ENCODE data around the gene CCL7. TPM values are rescaled to one million over a fixed set of nuclear protein-coding genes. Genes with fewer than 3 reads are reported as not detected.

The CCL7 gene
- total RNA-seq, 1 donor from 2014 or later: not detected

- no peaks in the 10 kb centered on the region for H3K4me1 Mint-ChIP-seq (ENCODE audit: low read depth, unreplicated experiment)
- TF ChIP-seq CTCF (IDR thresholded peaks at IDR 0.05; ENCODE audit: insufficient read depth, low read depth, low read length) (no peak), EZH2 (IDR thresholded peaks at IDR 0.05; ENCODE audit: insufficient read depth, low read length) (no peak)
- Histone ChIP-seq H4K20me1 (ENCODE audit: insufficient read depth, low read length) (no peaks in the 10 kb centered on the region), H3K9ac (ENCODE audit: low read length) (no peak overlapping the region), H3K9me3 (ENCODE audit: insufficient read depth, low read depth, low read length) (no peaks in the 10 kb centered on the region), H3K4me3 (ENCODE audit: insufficient read depth, low read depth, low read length) (no peak overlapping the region), H3K27ac (ENCODE audit: low read depth, low read length) (no peak overlapping the region), H3K4me1 (ENCODE audit: insufficient read depth, low read length) (peaks cover 6% of the 10 kb centered on the region), H3K79me2 (ENCODE audit: insufficient read depth, low read length) (no peaks in the 10 kb centered on the region), H2AFZ (ENCODE audit: low read depth, low read length) (no peak overlapping the region), H3K27me3 (ENCODE audit: insufficient read depth, low read length) (peaks cover 6% of the 10 kb centered on the region), H3K4me2 (ENCODE audit: low read length) (no peak overlapping the region), H3K36me3 (ENCODE audit: insufficient read depth, low read length) (no peaks in the 10 kb centered on the region)
- no peak overlapping the region for H3K27ac Mint-ChIP-seq (ENCODE audit: unreplicated experiment)
- H3K4me3 Mint-ChIP-seq (ENCODE audit: unreplicated experiment): no peak overlapping the region
- no peaks in the 10 kb centered on the region for H3K36me3 Mint-ChIP-seq (ENCODE audit: low read depth, unreplicated experiment)
- no peaks in the 10 kb centered on the region for H3K9me3 Mint-ChIP-seq (ENCODE audit: unreplicated experiment)
- DNase-seq (ENCODE audit: low read depth) (no peak), FAIRE-seq (no peak)
- peaks cover 17% of the 10 kb centered on the region for H3K27me3 Mint-ChIP-seq (ENCODE audit: low read depth, unreplicated experiment)
These were observed 38.4 kb downstream of the CCL7 start for GRCh38 chr17:34308371-34308770.

- no peak overlapping the region for H2AFZ ChIP-seq (ENCODE audit: low read depth, low read length)
- H3K4me1 ChIP-seq (ENCODE audit: insufficient read depth, low read length): peaks cover 1% of the 10 kb centered on the region
- H3K4me1 Mint-ChIP-seq (ENCODE audit: low read depth, unreplicated experiment): no peaks in the 10 kb centered on the region
- no peaks in the 10 kb centered on the region for H3K79me2 ChIP-seq (ENCODE audit: insufficient read depth, low read length)
- no peaks in the 10 kb centered on the region for H3K36me3 Mint-ChIP-seq (ENCODE audit: low read depth, unreplicated experiment)
- no peak overlapping the region for H3K27ac ChIP-seq (ENCODE audit: low read depth, low read length)
- H3K27ac Mint-ChIP-seq (ENCODE audit: unreplicated experiment): no peak overlapping the region
- no peaks in the 10 kb centered on the region for H3K9me3 ChIP-seq (ENCODE audit: insufficient read depth, low read depth, low read length)
- peaks cover 20% of the 10 kb centered on the region for H3K27me3 Mint-ChIP-seq (ENCODE audit: low read depth, unreplicated experiment)
- no peak for DNase-seq (ENCODE audit: low read depth)
- no peak overlapping the region for H3K4me3 Mint-ChIP-seq (ENCODE audit: unreplicated experiment)
- no peaks in the 10 kb centered on the region for H3K36me3 ChIP-seq (ENCODE audit: insufficient read depth, low read length)
- no peaks in the 10 kb centered on the region for H4K20me1 ChIP-seq (ENCODE audit: insufficient read depth, low read length)
- H3K27me3 ChIP-seq (ENCODE audit: insufficient read depth, low read length): peaks cover 6% of the 10 kb centered on the region
- FAIRE-seq: no peak
- no peak overlapping the region for H3K4me3 ChIP-seq (ENCODE audit: insufficient read depth, low read depth, low read length)
- no peak overlapping the region for H3K9ac ChIP-seq (ENCODE audit: low read length)
- no peaks in the 10 kb centered on the region for H3K9me3 Mint-ChIP-seq (ENCODE audit: unreplicated experiment)
- TF ChIP-seq EZH2 (IDR thresholded peaks at IDR 0.05; ENCODE audit: insufficient read depth, low read length) (no peak), CTCF (IDR thresholded peaks at IDR 0.05; ENCODE audit: insufficient read depth, low read depth, low read length) (no peak)
- H3K4me2 ChIP-seq (ENCODE audit: low read length): no peak overlapping the region
These were observed 41.3 kb downstream of the CCL7 start for GRCh38 chr17:34311291-34311690.

GRCh38 chr17:34312080-34312479 is 42.1 kb downstream of the CCL7 start:
- Histone ChIP-seq H4K20me1 (ENCODE audit: insufficient read depth, low read length) (no peaks in the 10 kb centered on the region), H3K9ac (ENCODE audit: low read length) (no peak overlapping the region), H3K27me3 (ENCODE audit: insufficient read depth, low read length) (peaks cover 6% of the 10 kb centered on the region), H3K27ac (ENCODE audit: low read depth, low read length) (no peak overlapping the region), H3K4me3 (ENCODE audit: insufficient read depth, low read depth, low read length) (no peak overlapping the region), H3K36me3 (ENCODE audit: insufficient read depth, low read length) (no peaks in the 10 kb centered on the region), H3K4me1 (ENCODE audit: insufficient read depth, low read length) (no peaks in the 10 kb centered on the region), H3K4me2 (ENCODE audit: low read length) (no peak overlapping the region), H3K79me2 (ENCODE audit: insufficient read depth, low read length) (no peaks in the 10 kb centered on the region), H3K9me3 (ENCODE audit: insufficient read depth, low read depth, low read length) (no peaks in the 10 kb centered on the region), H2AFZ (ENCODE audit: low read depth, low read length) (no peak overlapping the region)
- no peak for TF ChIP-seq EZH2 (IDR thresholded peaks at IDR 0.05; ENCODE audit: insufficient read depth, low read length)
- no peak for TF ChIP-seq CTCF (IDR thresholded peaks at IDR 0.05; ENCODE audit: insufficient read depth, low read depth, low read length)
- Mint-ChIP-seq H3K27me3 (ENCODE audit: low read depth, unreplicated experiment) (peaks cover 20% of the 10 kb centered on the region), H3K4me1 (ENCODE audit: low read depth, unreplicated experiment) (no peaks in the 10 kb centered on the region), H3K9me3 (ENCODE audit: unreplicated experiment) (no peaks in the 10 kb centered on the region), H3K36me3 (ENCODE audit: low read depth, unreplicated experiment) (no peaks in the 10 kb centered on the region), H3K4me3 (ENCODE audit: unreplicated experiment) (no peak overlapping the region), H3K27ac (ENCODE audit: unreplicated experiment) (no peak overlapping the region)
- FAIRE-seq (no peak), DNase-seq (ENCODE audit: low read depth) (peak; percentile 46)

Measured in astrocyte (in vitro differentiated cells and primary cell).